NOMO-1 treated with DMSO at 0.1 percent for 48 hours (cell line): ENCODE data around the gene TEX50.
"Not testable (repeated sequence)": the region's sequence is repeated elsewhere in the genome, so short reads cannot be mapped to it uniquely, and the experiment has no call there.

Source experiments
- DNase-seq: peaks from one replicate; lab custom pipeline; 2025; ENCODE audit not compliant: unreplicated experiment; lab: John Stamatoyannopoulos, UW

TEX50 gene

GRCh38 chr1:173635116-173635515, at the start of gene TEX50:
Gene TEX50 (plus strand): TSS chr1:173635338. CDS start chr1:173635522, 184 bp downstream.
- no peak for DNase-seq

- no peak for DNase-seq
Measured at GRCh38 chr1:173590557-173590956, 44.6 kb upstream of the TEX50 start.

DNA sequence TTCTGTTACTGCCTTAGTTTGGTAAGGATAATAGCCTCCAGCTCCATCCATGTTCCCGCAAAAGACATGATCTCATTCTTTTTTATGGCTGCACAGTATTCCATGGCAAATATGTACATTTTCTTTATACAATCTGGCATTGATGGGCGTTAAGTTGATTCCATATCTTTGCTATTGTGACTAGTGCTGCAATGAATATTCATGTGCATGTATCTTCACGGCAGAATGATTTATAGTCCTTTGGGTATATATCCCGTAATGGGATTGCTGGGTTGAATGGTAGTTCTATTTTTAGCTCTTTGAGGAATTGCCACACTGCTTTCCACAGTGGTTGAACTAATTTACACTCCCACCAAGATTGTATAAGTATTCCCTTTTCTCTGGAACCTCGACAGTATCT, 44.0 kb upstream of the TEX50 start:
- not testable (repeated sequence) for DNase-seq

DNA sequence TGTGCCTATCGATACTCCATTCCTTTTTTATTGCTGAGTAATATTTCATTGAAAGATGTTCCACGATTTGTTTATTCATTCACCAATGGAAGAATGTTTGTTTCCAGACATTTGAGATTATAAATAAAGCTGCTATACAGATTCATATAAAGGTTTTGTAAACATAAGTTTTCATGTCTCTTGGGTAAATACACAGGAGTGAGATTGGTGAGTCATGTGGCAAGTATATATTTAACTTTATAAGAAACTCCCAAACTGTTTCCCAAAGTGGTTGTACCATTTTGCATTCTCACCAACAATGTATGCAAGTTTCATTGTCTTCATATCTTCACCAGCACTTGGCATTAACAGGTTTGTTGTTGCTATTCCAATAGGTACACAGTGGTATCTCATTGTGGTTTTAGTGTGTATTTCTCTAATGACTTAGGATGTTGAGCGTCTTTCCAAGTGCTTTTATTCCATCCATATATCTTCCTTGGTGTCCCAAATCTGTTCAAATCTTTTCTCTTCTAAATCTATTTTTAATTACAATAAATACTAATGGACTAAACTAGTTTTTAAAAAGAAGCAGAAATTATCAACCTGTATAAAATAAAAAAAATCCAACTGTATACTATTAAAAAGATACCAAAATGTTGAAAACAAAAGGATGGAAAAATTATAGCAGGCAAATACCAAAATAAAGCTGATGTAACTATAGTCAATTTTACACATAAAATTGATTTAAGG, 38.9 kb upstream of the TEX50 start:
- no peak for DNase-seq

DNA sequence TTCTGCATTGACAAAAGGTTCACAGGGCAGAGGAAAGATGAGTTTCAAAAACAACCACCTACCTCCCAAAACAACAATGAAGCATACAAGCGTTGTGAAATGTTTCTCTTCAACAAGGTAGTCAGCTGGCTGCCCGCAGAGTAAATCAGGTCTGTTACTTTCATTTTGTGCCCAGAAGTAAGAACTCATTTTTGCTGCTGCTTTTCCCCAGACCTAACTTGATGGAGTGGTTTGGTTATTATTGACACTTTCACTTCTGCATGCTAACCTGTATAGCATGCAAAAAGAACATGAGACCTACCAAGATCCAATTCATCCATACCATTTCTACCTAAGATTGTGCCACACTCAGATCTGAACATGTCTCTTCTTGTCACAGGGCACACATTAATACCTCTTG, 33.5 kb upstream of the TEX50 start:
- peak; percentile 61 for DNase-seq

GRCh38 chr1:173603056-173603591, 32.0 kb upstream of the TEX50 start, which contains the start of gene SLC9C2:
Gene SLC9C2 (minus strand): TSS chr1:173603072. CDS start chr1:173601776, 1,296 bp downstream.
- DNase-seq = peak; percentile 64

GRCh38 chr1:173608503-173609216, 26.5 kb upstream of the TEX50 start:
- DNase-seq = no peak

DNA sequence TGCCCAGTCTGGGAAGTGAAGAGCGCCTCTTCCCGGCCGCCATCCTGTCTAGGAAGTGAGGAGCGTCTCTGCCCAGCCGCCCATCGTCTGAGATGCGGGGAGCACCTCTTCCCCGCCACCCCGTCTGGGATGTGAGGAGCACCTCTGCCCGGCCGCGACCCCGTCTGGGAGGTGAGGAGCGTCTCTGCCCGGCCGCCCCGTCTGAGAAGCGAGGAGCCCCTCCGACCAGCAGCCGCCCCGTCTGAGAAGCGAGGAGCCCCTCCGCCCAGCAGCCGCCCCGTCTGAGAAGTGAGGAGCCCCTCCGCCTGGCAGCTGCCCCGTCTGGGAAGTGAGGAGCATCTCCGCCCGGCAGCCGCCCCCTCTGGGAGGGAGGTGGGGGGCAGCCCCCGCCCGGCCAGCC, 22.1 kb upstream of the TEX50 start:
- not testable (repeated sequence) for DNase-seq

- no peak for DNase-seq
Measured at GRCh38 chr1:173616859-173617258, 18.3 kb upstream of the TEX50 start.

DNA sequence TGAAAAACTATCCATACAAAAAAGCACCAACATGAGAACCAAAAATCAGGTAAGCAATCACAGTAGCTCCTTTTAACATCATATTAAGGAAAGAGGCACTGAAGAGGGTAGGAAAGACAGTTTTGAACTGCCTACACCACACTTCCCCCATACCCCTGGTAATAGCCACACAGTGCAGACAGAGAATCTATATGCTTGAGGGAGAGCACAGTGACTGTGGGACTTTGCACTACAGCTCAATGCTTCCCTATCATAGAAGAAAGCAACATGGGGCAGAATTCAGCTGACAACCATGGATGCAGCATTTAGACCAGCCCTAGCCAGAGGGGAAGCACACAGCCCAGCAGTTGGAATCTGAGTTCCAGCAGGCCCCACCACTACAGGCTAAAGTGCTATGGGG, 7.9 kb upstream of the TEX50 start:
- DNase-seq = no peak

- DNase-seq = no peak
Measured at GRCh38 chr1:173628888-173629287, 6.2 kb upstream of the TEX50 start.

GRCh38 chr1:173637236-173638042, 2.3 kb downstream of the TEX50 start:
- DNase-seq = not testable (repeated sequence)

DNA sequence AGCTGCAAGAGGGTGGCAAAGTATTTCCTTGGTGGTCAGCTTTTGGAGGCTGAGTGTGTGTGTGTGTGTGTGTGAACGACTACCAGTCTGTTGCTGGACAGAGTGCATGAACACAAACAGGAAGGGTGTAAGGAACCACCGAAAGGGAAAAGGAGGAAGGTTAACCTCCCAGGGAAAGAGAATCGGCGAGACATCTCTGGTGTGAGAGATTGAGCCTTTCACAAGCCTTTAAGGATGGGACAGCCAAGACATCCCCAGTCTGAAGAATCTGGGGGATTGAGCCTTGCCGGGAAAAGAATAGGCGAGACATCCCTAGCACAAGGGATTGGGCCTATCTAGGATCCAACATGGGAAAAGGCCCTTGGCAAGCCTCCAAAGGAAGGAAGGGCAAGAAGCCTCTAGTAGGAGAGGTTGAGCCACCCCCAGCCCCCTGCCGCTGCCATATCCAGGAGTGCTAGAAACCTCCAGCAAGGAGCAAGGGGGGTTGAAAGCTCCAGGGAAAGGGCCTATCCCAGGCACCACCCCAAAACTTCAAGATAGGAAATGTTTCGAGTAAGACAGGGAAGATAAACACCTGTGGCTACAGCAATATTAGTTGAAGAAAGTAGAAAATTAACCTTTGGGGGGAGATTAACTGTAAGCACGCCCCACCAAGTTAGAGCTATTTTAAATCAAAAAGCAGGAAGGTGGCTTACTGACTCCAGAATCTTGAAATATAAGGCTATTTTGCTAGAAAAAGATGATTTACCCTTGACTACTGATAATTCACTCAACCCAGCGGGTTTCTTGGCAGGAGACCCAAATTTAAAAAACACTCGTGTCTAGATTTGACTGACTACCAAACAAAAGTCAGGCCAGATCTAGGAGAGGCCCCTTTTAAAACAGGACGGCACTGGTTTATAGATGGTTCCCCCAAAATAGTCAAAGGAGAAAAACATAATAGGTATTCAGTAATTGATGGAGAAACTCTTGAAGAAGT, 3.2 kb downstream of the TEX50 start:
- DNase-seq = no peak

DNA sequence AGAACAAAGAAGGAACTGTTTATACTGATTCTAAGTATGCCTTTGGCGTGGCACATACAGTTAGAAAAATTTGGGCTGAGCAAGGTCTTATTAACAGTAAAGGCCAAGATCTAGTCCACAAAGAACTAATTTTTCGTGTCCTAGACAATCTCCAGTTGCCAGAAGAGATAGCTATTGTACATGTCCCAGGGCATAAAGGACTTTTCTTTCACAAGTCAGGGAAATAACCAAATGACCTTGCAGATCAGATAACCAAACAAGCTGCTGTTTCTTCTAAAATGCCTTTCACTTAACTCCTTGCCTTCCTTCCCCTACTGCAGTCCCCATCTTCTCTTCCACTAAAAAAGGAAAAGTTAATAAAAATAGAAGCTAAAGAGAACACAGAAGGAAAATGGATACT, 4.0 kb downstream of the TEX50 start:
- DNase-seq = no peak

- DNase-seq = not testable (repeated sequence)
Measured at GRCh38 chr1:173642450-173643139, 7.5 kb downstream of the TEX50 start.

DNA sequence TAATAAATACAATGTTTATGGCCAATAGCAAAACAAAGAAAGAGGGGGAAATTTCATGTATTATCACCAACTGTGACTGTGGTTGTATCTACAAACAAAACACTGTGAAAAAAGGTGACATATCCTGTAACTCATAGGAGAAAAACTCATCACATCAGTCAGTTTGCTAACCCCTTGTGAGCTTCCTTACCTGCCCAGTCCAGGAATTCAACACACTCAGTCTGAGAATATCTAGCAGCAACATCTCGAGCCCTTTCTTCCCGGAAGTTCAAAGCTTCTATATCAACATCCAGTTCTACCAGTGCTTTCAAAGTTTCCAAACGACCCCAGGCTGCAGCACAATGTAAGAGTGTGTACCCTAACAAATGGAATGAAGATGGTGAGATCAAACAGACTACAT, 11.5 kb downstream of the TEX50 start:
- no peak for DNase-seq

DNA sequence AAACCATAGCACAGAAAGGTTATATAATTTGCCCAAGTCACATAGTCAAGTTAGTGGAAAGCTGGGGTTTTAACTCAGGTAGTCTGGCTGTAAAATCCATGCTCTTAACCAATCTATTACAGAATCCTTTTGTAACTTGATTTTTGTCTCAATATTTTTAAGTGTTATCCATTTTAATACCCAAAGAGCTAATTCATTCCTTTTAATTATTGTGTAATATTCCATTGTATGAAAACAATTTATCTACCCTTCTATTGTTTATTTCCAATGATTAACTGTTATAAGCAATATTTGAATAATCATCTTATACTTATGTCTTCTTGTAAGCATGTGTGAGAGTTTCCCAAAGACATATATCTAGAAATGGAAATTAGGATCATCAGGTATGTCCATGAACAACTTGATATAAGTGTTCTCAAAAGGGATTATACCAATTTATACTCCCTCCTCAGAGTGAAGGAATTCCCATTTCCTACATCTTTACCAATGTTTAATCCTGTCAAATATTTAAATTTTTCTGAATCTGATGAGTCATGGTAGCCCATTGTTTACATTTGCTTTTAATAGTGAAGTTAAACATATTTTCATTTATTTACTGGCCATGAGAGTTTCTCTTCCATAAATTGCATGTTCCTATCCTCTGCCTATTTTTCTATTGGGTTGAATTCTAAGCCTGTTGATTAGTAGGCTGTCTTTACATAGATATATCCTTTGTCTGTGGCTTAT, 13.9 kb downstream of the TEX50 start:
- DNase-seq = no peak

GRCh38 chr1:173660306-173660705, 25.2 kb downstream of the TEX50 start:
- no peak for DNase-seq

DNA sequence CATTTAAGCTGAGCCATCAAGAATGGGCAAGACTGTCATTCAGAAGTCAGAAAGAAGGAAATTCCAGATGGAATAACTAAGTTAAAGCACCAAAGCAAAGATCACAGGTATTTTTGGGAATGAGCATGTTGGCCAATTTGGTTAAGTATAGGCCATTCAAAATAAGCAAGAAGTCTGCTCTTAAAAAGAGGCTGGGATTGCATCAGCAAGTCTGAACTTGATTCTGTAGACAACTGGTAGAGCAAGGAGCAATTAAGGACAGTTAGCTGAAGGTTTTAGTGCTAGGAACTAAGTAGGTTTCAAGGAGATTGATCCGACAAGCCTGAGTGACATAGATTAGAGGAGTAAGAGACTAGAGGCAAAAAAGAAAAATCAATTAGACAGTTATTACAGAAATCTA, 26.1 kb downstream of the TEX50 start:
- no peak for DNase-seq
